Liver (tissue), 9 donors: ENCODE results near the gene HBP1. TPM values are rescaled to one million over a fixed set of nuclear protein-coding genes. Genes with fewer than 3 reads are reported as not detected.

ENCODE experiments used
- DNase-seq: peaks from one replicate; pipeline ENCODE4 v3.0.0-alpha.2; 2017; ENCODE audit warnings: low spot score
- H3K27ac ChIP-seq, 2 donors: one replicate each; pipeline ENCODE4 v1.7.0; 2013; ENCODE audit warnings: inconsistent platforms in 2 of 2, low read length in 2 of 2, control low read depth in 1 of 2, low read depth in 1 of 2, mild to moderate bottlenecking in 1 of 2
- H3K27me3 ChIP-seq, 4 donors: one replicate each; pipeline versions ENCODE4 v1.6.1 to v1.7.0; 2013; ENCODE audit warnings: low read length in 3 of 4, inconsistent platforms in 1 of 4, mild to moderate bottlenecking in 1 of 4, moderate library complexity in 1 of 4; ENCODE audit not compliant: control insufficient read depth in 4 of 4, insufficient read depth in 4 of 4
- H3K36me3 ChIP-seq, 4 donors: one replicate each; pipeline versions ENCODE4 v1.6.1 to v1.7.0; 2013; ENCODE audit warnings: low read length in 3 of 4, mild to moderate bottlenecking in 3 of 4, low read depth in 1 of 4, moderate library complexity in 1 of 4; ENCODE audit not compliant: control insufficient read depth in 4 of 4, insufficient read depth in 3 of 4
- H3K4me1 ChIP-seq, 4 donors: one replicate each; pipeline versions ENCODE4 v1.6.1 to v1.7.0; 2013; ENCODE audit warnings: low read length in 3 of 4, mild to moderate bottlenecking in 3 of 4, moderate library complexity in 1 of 4; ENCODE audit not compliant: control insufficient read depth in 4 of 4, insufficient read depth in 4 of 4
- H3K4me3 ChIP-seq, 3 donors: one replicate each; pipeline versions ENCODE4 v1.6.1 to v1.7.0; 2013; ENCODE audit warnings: low read length in 3 of 3, control low read depth in 1 of 3, low read depth in 1 of 3, mild to moderate bottlenecking in 1 of 3
- H3K9ac ChIP-seq, 2 donors: one replicate each; pipeline ENCODE4 v1.7.0; 2013; ENCODE audit warnings: low read length in 2 of 2, mild to moderate bottlenecking in 2 of 2, moderate library complexity in 2 of 2, control low read depth in 1 of 2, low read depth in 1 of 2
- H3K9me3 ChIP-seq, 4 donors: one replicate each; pipeline versions ENCODE4 v1.6.1 to v1.7.0; 2013; ENCODE audit warnings: low read length in 3 of 4; ENCODE audit not compliant: control insufficient read depth in 4 of 4
- CTCF ChIP-seq: fragments of 150-350 bp; IDR thresholded peaks from 2 replicates; pipeline ENCODE4 v1.5.1; 2017; ENCODE audit warnings: improper control_type of control experiment, low read depth, low read length; ENCODE audit not compliant: missing input control
- EGR1 ChIP-seq, 2 donors: IDR thresholded peaks; 2 replicates each; pipeline ENCODE4 v1.6.1; 2016 to 2018; ENCODE audit warnings: antibody characterized with exemption in 2 of 2, low read depth in 2 of 2
- FOXA1 ChIP-seq: IDR thresholded peaks from 2 replicates; pipeline ENCODE4 v1.6.1; 2016; ENCODE audit warnings: antibody characterized with exemption
- FOXA2 ChIP-seq: IDR thresholded peaks from 2 replicates; pipeline ENCODE4 v1.6.1; 2016; ENCODE audit warnings: antibody characterized with exemption
- HNF4G ChIP-seq: IDR thresholded peaks from 2 replicates; pipeline ENCODE4 v1.6.1; 2016; ENCODE audit warnings: antibody characterized with exemption
- JUND ChIP-seq, 2 donors: IDR thresholded peaks; 2 replicates each; pipeline ENCODE4 v1.6.1; 2016; ENCODE audit warnings: antibody characterized with exemption in 2 of 2
- MAX ChIP-seq: IDR thresholded peaks from 2 replicates; pipeline ENCODE4 v1.6.1; 2016; ENCODE audit warnings: antibody characterized with exemption
- NR2F2 ChIP-seq: IDR thresholded peaks from 2 replicates; pipeline ENCODE4 v1.6.1; 2016; ENCODE audit warnings: antibody characterized with exemption
- RXRA ChIP-seq, 2 donors: IDR thresholded peaks; 2 replicates each; pipeline ENCODE4 v1.6.1; 2017 to 2018; ENCODE audit warnings: antibody characterized with exemption in 2 of 2, mild to moderate bottlenecking in 1 of 2
- SP1 ChIP-seq: IDR thresholded peaks from 2 replicates; pipeline ENCODE4 v1.6.1; 2018; ENCODE audit warnings: antibody characterized with exemption, mild to moderate bottlenecking
- TAF1 ChIP-seq: conservative IDR thresholded peaks from 2 replicates; pipeline ENCODE4 v1.6.1; 2016; ENCODE audit warnings: antibody characterized with exemption, mild to moderate bottlenecking
- YY1 ChIP-seq: IDR thresholded peaks from 2 replicates; pipeline ENCODE4 v1.6.1; 2016; ENCODE audit warnings: antibody characterized with exemption, mild to moderate bottlenecking
- WGBS: extraction: QIAGEN DNeasy Blood & Tissue Kit; methylation state at CpG from one replicate; pipeline ENCODE4 v1.1.7; 2013; 5-methylcytosine and 5-hydroxymethylcytosine counted together
- polyA plus RNA-seq, 2 donors: library from polyadenylated mRNA; stranded (reverse) in 1 of 2; unstranded in 1 of 2; fragments of 200-250 nt in 1 of 2; fragments of >200 nt in 1 of 2; fragmentation: Nextera tagmentation in 1 of 2; extraction: Ambion mirVana in 1 of 2; gene quantifications; one replicate each; pipeline versions ENCODE4 v1.2.1 to v1.2.3, GENCODE V29; 2013 to 2015
- total RNA-seq, 2 donors: library from RNA; depleted of rRNA; stranded (reverse); fragments of >200 nt; gene quantifications; one replicate each; pipeline ENCODE4 v1.2.3, GENCODE V29; 2014
- TF ChIP-seq, protein P1 (sequence below): IDR thresholded peaks from 2 replicates; pipeline ENCODE4 v1.6.1; 2016; ENCODE audit warnings: antibody characterized with exemption, mild to moderate bottlenecking
- TF ChIP-seq, protein P2 (sequence below): IDR thresholded peaks from 2 replicates; pipeline ENCODE4 v1.6.1; 2016; ENCODE audit warnings: antibody characterized with exemption
- donor health status: healthy.
- donor health status: healthy.
- donor health status: healthy.
- donor health status: healthy.
- donor health status: healthy.

The HBP1 gene
- total and polyA plus RNA-seq, 4 donors: 24.6 to 67.9 (median 48.1) TPM

GRCh38 chr7:107213193-107213788 lies 44.5 kb downstream of the HBP1 start:
- H3K27ac ChIP-seq: no peak overlapping the region
- peaks cover 0 to 6% (median 2%) of the 10 kb centered on the region in 4 donors for H3K36me3 ChIP-seq
- TF ChIP-seq YY1 (no peak), CTCF (no peak), FOXA2 (no peak), SP1 (no peak), HNF4G (no peak)
- no peaks in the 10 kb centered on the region for H3K4me1 ChIP-seq
- no peak for DNase-seq
- no peak overlapping the region for H3K9ac ChIP-seq
- no peaks in the 10 kb centered on the region for H3K9me3 ChIP-seq
- no peaks in the 10 kb centered on the region for H3K27me3 ChIP-seq
- 94% methylated on average over 5 of the region's 5 CpGs for WGBS
- H3K4me3 ChIP-seq: no peak overlapping the region

DNA sequence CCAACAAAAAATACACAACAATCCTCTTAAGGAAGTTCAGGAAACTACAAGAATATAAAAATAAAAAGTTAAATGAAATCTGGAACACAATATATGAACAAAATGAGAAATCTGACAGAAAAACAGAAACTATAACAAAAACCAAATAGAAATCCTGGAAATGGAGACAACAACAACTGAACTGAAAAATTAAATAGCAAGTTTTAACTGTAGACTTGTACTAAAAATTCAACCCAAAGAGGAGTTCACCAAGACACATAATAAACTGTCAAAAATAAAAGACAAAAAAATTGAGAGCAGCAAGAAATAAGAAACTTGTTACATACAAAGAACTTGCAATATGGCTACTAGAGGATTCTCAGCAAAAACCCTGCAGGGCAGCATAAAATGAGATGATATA lies 45.1 kb downstream of the HBP1 start:
- no peak for TF ChIP-seq HNF4G
- TF ChIP-seq FOXA2: no peak
- no peak for TF ChIP-seq RXRA (IDR thresholded peaks at IDR 0.05)
- TF ChIP-seq MAX: no peak
- TF ChIP-seq FOXA1: no peak
- no peak for TF ChIP-seq YY1
- no peak for TF ChIP-seq TAF1
- TF ChIP-seq, protein P1, sequence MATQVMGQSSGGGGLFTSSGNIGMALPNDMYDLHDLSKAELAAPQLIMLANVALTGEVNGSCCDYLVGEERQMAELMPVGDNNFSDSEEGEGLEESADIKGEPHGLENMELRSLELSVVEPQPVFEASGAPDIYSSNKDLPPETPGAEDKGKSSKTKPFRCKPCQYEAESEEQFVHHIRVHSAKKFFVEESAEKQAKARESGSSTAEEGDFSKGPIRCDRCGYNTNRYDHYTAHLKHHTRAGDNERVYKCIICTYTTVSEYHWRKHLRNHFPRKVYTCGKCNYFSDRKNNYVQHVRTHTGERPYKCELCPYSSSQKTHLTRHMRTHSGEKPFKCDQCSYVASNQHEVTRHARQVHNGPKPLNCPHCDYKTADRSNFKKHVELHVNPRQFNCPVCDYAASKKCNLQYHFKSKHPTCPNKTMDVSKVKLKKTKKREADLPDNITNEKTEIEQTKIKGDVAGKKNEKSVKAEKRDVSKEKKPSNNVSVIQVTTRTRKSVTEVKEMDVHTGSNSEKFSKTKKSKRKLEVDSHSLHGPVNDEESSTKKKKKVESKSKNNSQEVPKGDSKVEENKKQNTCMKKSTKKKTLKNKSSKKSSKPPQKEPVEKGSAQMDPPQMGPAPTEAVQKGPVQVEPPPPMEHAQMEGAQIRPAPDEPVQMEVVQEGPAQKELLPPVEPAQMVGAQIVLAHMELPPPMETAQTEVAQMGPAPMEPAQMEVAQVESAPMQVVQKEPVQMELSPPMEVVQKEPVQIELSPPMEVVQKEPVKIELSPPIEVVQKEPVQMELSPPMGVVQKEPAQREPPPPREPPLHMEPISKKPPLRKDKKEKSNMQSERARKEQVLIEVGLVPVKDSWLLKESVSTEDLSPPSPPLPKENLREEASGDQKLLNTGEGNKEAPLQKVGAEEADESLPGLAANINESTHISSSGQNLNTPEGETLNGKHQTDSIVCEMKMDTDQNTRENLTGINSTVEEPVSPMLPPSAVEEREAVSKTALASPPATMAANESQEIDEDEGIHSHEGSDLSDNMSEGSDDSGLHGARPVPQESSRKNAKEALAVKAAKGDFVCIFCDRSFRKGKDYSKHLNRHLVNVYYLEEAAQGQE: no peak
- no peak for TF ChIP-seq CTCF
- no peak for TF ChIP-seq EGR1 (IDR thresholded peaks at IDR 0.05; ENCODE audit: low read depth in 2 of 2)
- no peak for TF ChIP-seq JUND (IDR thresholded peaks at IDR 0.05)
- TF ChIP-seq, protein P2, sequence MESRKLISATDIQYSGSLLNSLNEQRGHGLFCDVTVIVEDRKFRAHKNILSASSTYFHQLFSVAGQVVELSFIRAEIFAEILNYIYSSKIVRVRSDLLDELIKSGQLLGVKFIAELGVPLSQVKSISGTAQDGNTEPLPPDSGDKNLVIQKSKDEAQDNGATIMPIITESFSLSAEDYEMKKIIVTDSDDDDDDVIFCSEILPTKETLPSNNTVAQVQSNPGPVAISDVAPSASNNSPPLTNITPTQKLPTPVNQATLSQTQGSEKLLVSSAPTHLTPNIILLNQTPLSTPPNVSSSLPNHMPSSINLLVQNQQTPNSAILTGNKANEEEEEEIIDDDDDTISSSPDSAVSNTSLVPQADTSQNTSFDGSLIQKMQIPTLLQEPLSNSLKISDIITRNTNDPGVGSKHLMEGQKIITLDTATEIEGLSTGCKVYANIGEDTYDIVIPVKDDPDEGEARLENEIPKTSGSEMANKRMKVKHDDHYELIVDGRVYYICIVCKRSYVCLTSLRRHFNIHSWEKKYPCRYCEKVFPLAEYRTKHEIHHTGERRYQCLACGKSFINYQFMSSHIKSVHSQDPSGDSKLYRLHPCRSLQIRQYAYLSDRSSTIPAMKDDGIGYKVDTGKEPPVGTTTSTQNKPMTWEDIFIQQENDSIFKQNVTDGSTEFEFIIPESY: no peak
- TF ChIP-seq NR2F2: no peak
- no peak for TF ChIP-seq SP1
- no peak overlapping the region for H3K9ac ChIP-seq
- DNase-seq: no peak
- no peak overlapping the region for H3K27ac ChIP-seq
- H3K36me3 ChIP-seq: peaks cover 0 to 5% (median 2%) of the 10 kb centered on the region in 4 donors
- H3K4me1 ChIP-seq: no peaks in the 10 kb centered on the region
- no peak overlapping the region for H3K4me3 ChIP-seq
- no peaks in the 10 kb centered on the region for H3K27me3 ChIP-seq
- no peaks in the 10 kb centered on the region for H3K9me3 ChIP-seq
